Motor neuron (in vitro differentiated cells): Measurements from ENCODE around the gene CRB3. TPM values are rescaled to one million over a fixed set of nuclear protein-coding genes. Genes with fewer than 3 reads are reported as not detected.
A peak's percentile ranks its signal among the peaks of the same experiment; 100 is the strongest.

Experiments used
- ATAC-seq, 8 experiments: fragments of 200-7000 bp; cut with Tn5 transposase; replicated peaks in 6 of 8; 2 replicates each; pipeline ENCODE4 v1.8.0; 2021; ENCODE audit warnings: mild to moderate bottlenecking in 8 of 8, moderate library complexity in 8 of 8
- H3K27ac ChIP-seq, 2 donors: fragments of 250-450 bp; sonication (Bioruptor Pico); 2 replicates each; pipeline ENCODE4 v1.9.0; 2021; ENCODE audit warnings: antibody characterized with exemption in 2 of 2, mild to moderate bottlenecking in 2 of 2, moderate library complexity in 1 of 2
- H3K4me1 ChIP-seq, 2 donors: fragments of 250-450 bp; sonication (Bioruptor Pico); replicated peaks in 1 of 2; 2 replicates each; pipeline ENCODE4 v1.6.1; 2021; ENCODE audit warnings: antibody characterized with exemption in 2 of 2, mild to moderate bottlenecking in 2 of 2, moderate library complexity in 1 of 2
- H3K4me3 ChIP-seq, 5 donors: fragments of 250-450 bp; sonication (Bioruptor Pico); 2 replicates each; pipeline ENCODE4 v1.9.0; 2021; ENCODE audit warnings: antibody characterized with exemption in 5 of 5, mild to moderate bottlenecking in 5 of 5, moderate library complexity in 4 of 5
- WGBS, 10 experiments: fragments of 450-650 bp; shearing (Covaris generic); methylation state at CpG; one replicate each; pipeline ENCODE4 v1.0.0; 2022; 5-methylcytosine and 5-hydroxymethylcytosine counted together
- in situ Hi-C, 9 experiments: fragments of 400-800 bp; cut with MboI; loops; one replicate each; pipeline ENCODE4 v1.15.0; 2021; ENCODE audit warnings: low sequenced_read_pairs in 9 of 9, low pct_unique_long_range_greater_than_20kb in 2 of 9; ENCODE audit not compliant: unreplicated experiment in 9 of 9
- total RNA-seq, 8 experiments: library from RNA; unstranded; fragments of 300-600 nt; gene quantifications; 2 replicates each; pipeline versions ENCODE4 v1.2.3 to v1.2.4, GENCODE V29; 2022

CRB3 gene
- 1 to 10 TPM in 1 of 8 experiments, under 1 TPM in 5, not detected in 2; 0.11 to 1.3 (median 0.46) TPM for total RNA-seq

- ATAC-seq: no peak
- in situ Hi-C loops: no loop called here
- no peak within 1 kb of the TSS for H3K4me3 ChIP-seq
- 0 to 20% methylated on average over 1 of the region's 65 CpGs; no CpG with 5 or more reads in 8 of the 10 experiments for WGBS, 10 experiments
- peaks cover 0 to 2% of the 10 kb centered on the region in 2 donors for H3K4me1 ChIP-seq
- no peak within 1 kb of the TSS for H3K27ac ChIP-seq
Measured at GRCh38 chr19:6464070-6464873, at the start of gene CRB3. Gene CRB3 (plus strand): TSS chr19:6464271. CDS start chr19:6464702, 431 bp downstream.

GRCh38 chr19:6414793-6415590 lies 49.1 kb upstream of the CRB3 start:
- Histone ChIP-seq H3K27ac (no peak overlapping the region), H3K4me3 (no peak overlapping the region), H3K4me1 (no peaks in the 10 kb centered on the region)
- WGBS, 10 experiments: 88 to 100% (median 95%) methylated on average over 3 to 12 of the region's 47 CpGs; no CpG with 5 or more reads in 5 of the 10 experiments
- in situ Hi-C loops: no loop called here
- peak in 3 of 8 experiments; percentile 9 to 15 (median 11) for ATAC-seq

- 100% methylated on average over 1 to 3 of the region's 32 CpGs; no CpG with 5 or more reads in 8 of the 10 experiments for WGBS, 10 experiments
- ATAC-seq: peak in 3 of 8 experiments; percentile 1 to 5 (median 4)
- in situ Hi-C loops: no loop called here
- no peaks in the 10 kb centered on the region for H3K4me1 ChIP-seq
- no peak overlapping the region for H3K27ac ChIP-seq
- no peak overlapping the region for H3K4me3 ChIP-seq
Measured at GRCh38 chr19:6415591-6416190, 48.4 kb upstream of the CRB3 start.

GRCh38 chr19:6416658-6417405 lies 47.2 kb upstream of the CRB3 start:
- 87 to 100% (median 100%) methylated on average over 2 to 9 of the region's 29 CpGs; no CpG with 5 or more reads in 5 of the 10 experiments for WGBS, 10 experiments
- Histone ChIP-seq H3K4me1 (no peaks in the 10 kb centered on the region), H3K27ac (no peak overlapping the region), H3K4me3 (no peak overlapping the region)
- no peak for ATAC-seq
- in situ Hi-C loops: no loop called here

- Histone ChIP-seq H3K27ac (no peak overlapping the region), H3K4me1 (peaks cover 2 to 5% of the 10 kb centered on the region in 2 donors), H3K4me3 (no peak overlapping the region)
- 40 to 95% (median 84%) methylated on average over 1 to 5 of the region's 33 CpGs; no CpG with 5 or more reads in 7 of the 10 experiments for WGBS, 10 experiments
- peak in 7 of 8 experiments; percentile 25 to 62 (median 39) for ATAC-seq
- in situ Hi-C loops: no loop called here
Measured at GRCh38 chr19:6417713-6418561, 46.1 kb upstream of the CRB3 start.

- no peak for ATAC-seq
- Histone ChIP-seq H3K27ac (no peak overlapping the region), H3K4me1 (peaks cover 6 to 10% of the 10 kb centered on the region in 2 donors), H3K4me3 (no peak overlapping the region)
- 78 to 100% (median 100%) methylated on average over 1 to 8 of the region's 19 CpGs; no CpG with 5 or more reads in 5 of the 10 experiments for whole genome bisulfite sequencing, 10 experiments
- in situ Hi-C loops: no loop called here
Measured at GRCh38 chr19:6418562-6418932, 45.5 kb upstream of the CRB3 start.

- H3K4me3 ChIP-seq: no peak overlapping the region
- no peak for ATAC-seq
Measured at GRCh38 chr19:6421075-6422014, 42.7 kb upstream of the CRB3 start.

GRCh38 chr19:6423499-6424194 lies 40.4 kb upstream of the CRB3 start:
- 0 to 1% (median 0%) methylated on average over 2 to 9 of the region's 20 CpGs; no CpG with 5 or more reads in 6 of the 10 experiments for WGBS, 10 experiments
- H3K4me3 ChIP-seq: peak overlapping the region; percentile 46 to 70 (median 53)
- peak overlapping the region; percentile 91 to 98 for H3K27ac ChIP-seq
- peak in 3 of 8 experiments; percentile 1 to 7 (median 6) for ATAC-seq
- peaks cover 11 to 16% of the 10 kb centered on the region in 2 donors for H3K4me1 ChIP-seq
- in situ Hi-C loops: no loop called here

More at GRCh38 chr19:6421075-6422014, 42.7 kb upstream of the CRB3 start:
- peaks cover 11 to 16% of the 10 kb centered on the region in 2 donors for H3K4me1 ChIP-seq
- 40 to 100% (median 95%) methylated on average over 1 to 9 of the region's 20 CpGs; no CpG with 5 or more reads in 2 of the 10 experiments for WGBS, 10 experiments
- in situ Hi-C loops: no loop called here
- H3K27ac ChIP-seq: no peak overlapping the region

- H3K27ac ChIP-seq: peak within 1 kb of the TSS; percentile 91 to 98
- peaks cover 11 to 16% of the 10 kb centered on the region in 2 donors for H3K4me1 ChIP-seq
- 0 to 1% methylated on average over 2 to 11 of the region's 114 CpGs; no CpG with 5 or more reads in 8 of the 10 experiments for WGBS, 10 experiments
- in situ Hi-C loops: no loop called here
- H3K4me3 ChIP-seq: peak within 1 kb of the TSS; percentile 46 to 70 (median 53)
- ATAC-seq: no peak
Measured at GRCh38 chr19:6424195-6424938, 39.7 kb upstream of the CRB3 start, which contains the start of gene KHSRP. Gene KHSRP (minus strand): TSS chr19:6424811. CDS start chr19:6424701, 110 bp downstream.
